ENCODE results near the gene IKBKE. TPM values are rescaled to one million over a fixed set of nuclear protein-coding genes. Genes with fewer than 3 reads are reported as not detected.

The IKBKE gene
- total and polyA plus RNA-seq, 10 of the 15 experiments (the other 5 are each of a cell fraction or from before 2014, with no cell fraction given) = 12.8 to 35.1 (median 23.1) TPM

DNA sequence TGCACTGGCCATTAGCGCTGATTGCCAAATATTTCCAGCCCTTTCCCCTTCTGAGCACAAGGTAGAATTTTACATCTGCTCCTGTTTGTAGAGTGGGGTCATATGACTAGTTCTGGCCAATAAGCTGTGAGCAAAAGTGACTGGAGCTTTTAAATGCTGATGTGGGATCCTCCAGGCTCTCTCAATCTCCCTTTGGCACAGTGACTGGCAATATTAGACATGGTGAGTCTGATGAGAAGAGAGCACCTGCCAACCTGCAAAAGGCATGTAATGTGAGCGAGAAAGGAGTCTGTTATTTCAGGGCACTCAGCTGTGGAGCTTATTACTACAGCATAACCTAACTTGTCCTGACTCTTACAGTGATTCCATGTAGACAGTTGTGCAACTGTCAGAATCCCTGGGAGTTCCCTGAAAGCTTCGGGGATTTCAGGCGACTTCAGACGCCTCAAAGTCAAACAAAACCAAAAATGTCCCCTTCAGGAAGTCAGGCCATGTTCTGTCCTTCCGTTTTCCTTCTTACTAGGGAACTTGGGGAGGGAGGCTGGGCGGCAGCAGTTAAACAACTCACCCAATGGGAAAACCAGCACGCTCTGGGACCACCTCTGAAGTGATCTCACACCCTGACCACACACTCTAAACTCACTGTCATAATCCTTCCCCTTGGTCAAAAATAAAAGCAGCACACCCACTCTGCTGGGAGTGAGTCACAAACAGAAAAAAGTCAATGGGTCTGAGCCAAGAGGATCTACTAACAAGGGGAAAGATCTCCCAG lies 33.5 kb downstream of the IKBKE start:
- RAD21 ChIA-PET (ENCODE audit: unreplicated experiment) = interaction anchor here (0.6 to 4.8 kb wide), 15 partner anchors 7 to 223 kb away, joined by 3 to 69 read pairs (median 4); no protein-coding TSS in a partner anchor
- FAIRE-seq (peak; percentile 96), DNase-seq (ENCODE audit: low read depth, low spot score) (peak; percentile 95), ATAC-seq (peak; percentile 72)
- Histone ChIP-seq H3K4me1 (ENCODE audit: control insufficient read depth, insufficient read depth, low read length) (peaks cover 42% of the 10 kb centered on the region), H3K9me3 (replicated peaks; ENCODE audit: control insufficient read depth, insufficient read depth, low read length) (no peaks in the 10 kb centered on the region), H3K4me3 (peak overlapping the region; percentile 33; the same call in 1 of the 2 replicates), H4K20me1 (ENCODE audit: control insufficient read depth, insufficient read depth) (no peaks in the 10 kb centered on the region), H3K79me2 (ENCODE audit: control insufficient read depth, insufficient read depth, low read length) (no peaks in the 10 kb centered on the region), H3K36me3 (ENCODE audit: control insufficient read depth in 2 of 2, insufficient read depth in 2 of 2, low read length in 1 of 2) (peaks cover 0 to 3% of the 10 kb centered on the region in 2 experiments; a peak in 2 of 4 replicates), H3K27me3 (replicated peaks in 1 of 2; ENCODE audit: control insufficient read depth in 2 of 2, insufficient read depth in 2 of 2, low read length in 1 of 2) (no peaks in the 10 kb centered on the region), H3K4me2 (ENCODE audit: control insufficient read depth, insufficient read depth) (peak overlapping the region; percentile 40), H3K9ac (ENCODE audit: control insufficient read depth, insufficient read depth, low read length) (no peak overlapping the region), H2AFZ (ENCODE audit: control insufficient read depth, low read depth, low read length) (peak overlapping the region; percentile 22), H3K27ac (ENCODE audit: control insufficient read depth, insufficient read depth) (peak overlapping the region; percentile 60)
- no TSS peak for BruUV-seq (replicated peaks)
- in situ Hi-C loops (cut with MboI) = no loop called here
- CTCF ChIA-PET = interaction anchor here (0.8 to 5.1 kb wide), 14 partner anchors 8 to 160 kb away, joined by 3 to 62 read pairs (median 4); partner anchors contain the start of gene IKBKE
- WGBS (ENCODE audit: insufficient coverage, insufficient replicate concordance, low lambda C conversion rate, missing lambda C conversion rate) = 19% methylated on average over 8 of the region's 8 CpGs
- SMC1A ChIA-PET (ENCODE audit: uncharacterized antibody, unreplicated experiment) = interaction anchor here (0.6 to 5.6 kb wide), 15 partner anchors 8 to 160 kb away, joined by 3 to 61 read pairs (median 4); partner anchors contain the start of gene IKBKE
- intact Hi-C loops (cut with micrococcal nuclease; ENCODE audit: unreplicated experiment) = loop anchor here (2.0 to 10.0 kb wide), 2 partner anchors 33 to 411 kb away; partner anchors contain the start of gene IKBKE
- POLR2A ChIA-PET = interaction anchor here (0.5 to 4.8 kb wide), 8 partner anchors 7 to 60 kb away, joined by 3 to 60 read pairs (median 5); partner anchors contain the start of gene IKBKE
- TF ChIP-seq NR2F1 (conservative IDR thresholded peaks at IDR 0.05) = 0 out of 2 replicates have a peak, but pooled peaks have one; percentile 48
- no peak for TF ChIP-seq CEBPZ (IDR thresholded peaks at IDR 0.05; ENCODE audit: low read depth, low read length)
- no peak for TF ChIP-seq ZNF217 (IDR thresholded peaks at IDR 0.05)
- TF ChIP-seq RELB (IDR thresholded peaks at IDR 0.05; ENCODE audit: low read depth) = peak; percentile 98
- TF ChIP-seq, protein P1, sequence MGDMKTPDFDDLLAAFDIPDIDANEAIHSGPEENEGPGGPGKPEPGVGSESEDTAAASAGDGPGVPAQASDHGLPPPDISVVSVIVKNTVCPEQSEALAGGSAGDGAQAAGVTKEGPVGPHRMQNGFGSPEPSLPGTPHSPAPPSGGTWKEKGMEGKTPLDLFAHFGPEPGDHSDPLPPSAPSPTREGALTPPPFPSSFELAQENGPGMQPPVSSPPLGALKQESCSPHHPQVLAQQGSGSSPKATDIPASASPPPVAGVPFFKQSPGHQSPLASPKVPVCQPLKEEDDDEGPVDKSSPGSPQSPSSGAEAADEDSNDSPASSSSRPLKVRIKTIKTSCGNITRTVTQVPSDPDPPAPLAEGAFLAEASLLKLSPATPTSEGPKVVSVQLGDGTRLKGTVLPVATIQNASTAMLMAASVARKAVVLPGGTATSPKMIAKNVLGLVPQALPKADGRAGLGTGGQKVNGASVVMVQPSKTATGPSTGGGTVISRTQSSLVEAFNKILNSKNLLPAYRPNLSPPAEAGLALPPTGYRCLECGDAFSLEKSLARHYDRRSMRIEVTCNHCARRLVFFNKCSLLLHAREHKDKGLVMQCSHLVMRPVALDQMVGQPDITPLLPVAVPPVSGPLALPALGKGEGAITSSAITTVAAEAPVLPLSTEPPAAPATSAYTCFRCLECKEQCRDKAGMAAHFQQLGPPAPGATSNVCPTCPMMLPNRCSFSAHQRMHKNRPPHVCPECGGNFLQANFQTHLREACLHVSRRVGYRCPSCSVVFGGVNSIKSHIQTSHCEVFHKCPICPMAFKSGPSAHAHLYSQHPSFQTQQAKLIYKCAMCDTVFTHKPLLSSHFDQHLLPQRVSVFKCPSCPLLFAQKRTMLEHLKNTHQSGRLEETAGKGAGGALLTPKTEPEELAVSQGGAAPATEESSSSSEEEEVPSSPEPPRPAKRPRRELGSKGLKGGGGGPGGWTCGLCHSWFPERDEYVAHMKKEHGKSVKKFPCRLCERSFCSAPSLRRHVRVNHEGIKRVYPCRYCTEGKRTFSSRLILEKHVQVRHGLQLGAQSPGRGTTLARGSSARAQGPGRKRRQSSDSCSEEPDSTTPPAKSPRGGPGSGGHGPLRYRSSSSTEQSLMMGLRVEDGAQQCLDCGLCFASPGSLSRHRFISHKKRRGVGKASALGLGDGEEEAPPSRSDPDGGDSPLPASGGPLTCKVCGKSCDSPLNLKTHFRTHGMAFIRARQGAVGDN (IDR thresholded peaks at IDR 0.05) = no peak
- TF ChIP-seq CBFB (IDR thresholded peaks at IDR 0.05; ENCODE audit: low read depth) = peak; percentile 76
- peak; percentile 96 for TF ChIP-seq RUNX3 (IDR thresholded peaks at IDR 0.05; ENCODE audit: low read length)
- no peak for TF ChIP-seq SIX5 (IDR thresholded peaks at IDR 0.05; ENCODE audit: low read depth, low read length, severe bottlenecking)
- peak; percentile 92 for TF ChIP-seq NBN (IDR thresholded peaks at IDR 0.05)
- TF ChIP-seq NKRF (conservative IDR thresholded peaks at IDR 0.05) = no peak
- no peak for TF ChIP-seq ESRRA (IDR thresholded peaks at IDR 0.05; ENCODE audit: low read length)

Measured in GM12878 (cell line).